Panc1 (cell line): Measurements from ENCODE around the gene LYRM1. TPM values are rescaled to one million over a fixed set of nuclear protein-coding genes. Genes with fewer than 3 reads are reported as not detected.

Experiments used
- ATAC-seq: fragments of 200-7000 bp; cut with Tn5 transposase; 2 replicates; pipeline ENCODE4 v1.9.1; 2020; ENCODE audit warnings: mild to moderate bottlenecking, moderate library complexity
- BruUV-seq: library from RNA; stranded (reverse); fragments of 400-500 nt; replicated peaks from 2 replicates; lab custom pipeline; 2021; lab: Mats Ljungman, UMichigan
- CTCF ChIA-PET: fragments of 300-600 bp; sonication (Branson Sonifier 250); formaldehyde crosslinking; loops from one replicate; lab custom pipeline; 2022; ENCODE audit warnings: antibody characterized with exemption; lab: Charles Lee
- POLR2A ChIA-PET: fragments of 300-600 bp; sonication (Branson Sonifier 250); formaldehyde crosslinking; loops from one replicate; lab custom pipeline; 2022; ENCODE audit warnings: antibody characterized with exemption; lab: Charles Lee
- DNase-seq: peaks from one replicate; pipeline ENCODE4 v3.0.0-alpha.2; 2010; ENCODE audit warnings: low read depth, low spot score
- H3K27ac ChIP-seq: 2 replicates; pipeline ENCODE4 v1.5.1; 2011; ENCODE audit warnings: mild to moderate bottlenecking, low read length, inconsistent platforms
- H3K27me3 ChIP-seq: fragments of 200-500 bp; sonication (Bioruptor generic); 2 replicates; pipeline ENCODE4 v1.6.0; 2014; ENCODE audit warnings: low read length, inconsistent platforms; ENCODE audit not compliant: control insufficient read depth, insufficient read depth
- H3K36me3 ChIP-seq: fragments of 200-500 bp; sonication (Bioruptor generic); 2 replicates; pipeline ENCODE4 v1.5.1; 2014; ENCODE audit warnings: inconsistent platforms, mild to moderate bottlenecking, low read length, moderate library complexity; ENCODE audit not compliant: control insufficient read depth, insufficient read depth
- H3K4me1 ChIP-seq: 2 replicates; pipeline ENCODE4 v1.5.1; 2011; ENCODE audit warnings: inconsistent platforms, mild to moderate bottlenecking, low read length, moderate library complexity; ENCODE audit not compliant: control insufficient read depth, insufficient read depth
- H3K4me3 ChIP-seq, 2 experiments: 2 replicates each; pipeline ENCODE4 v1.5.1; 2011 to 2012; ENCODE audit warnings: low read depth in 2 of 2, low read length in 2 of 2, mild to moderate bottlenecking in 2 of 2, inconsistent platforms in 1 of 2, moderate library complexity in 1 of 2
- H3K9me3 ChIP-seq: fragments of 200-500 bp; sonication (Bioruptor generic); 2 replicates; pipeline ENCODE4 v1.5.1; 2014; ENCODE audit warnings: low read depth, mild to moderate bottlenecking, inconsistent platforms, low read length, moderate library complexity; ENCODE audit not compliant: control insufficient read depth, insufficient read depth
- CTCF ChIP-seq: fragments of 450-650 bp; IDR thresholded peaks from 2 replicates; pipeline ENCODE4 v1.5.1; 2017; ENCODE audit warnings: mild to moderate bottlenecking
- POLR2AphosphoS5 ChIP-seq: IDR thresholded peaks from 2 replicates; pipeline ENCODE4 v1.6.1; 2012; ENCODE audit warnings: mild to moderate bottlenecking, low read depth, low read length, moderate library complexity
- REST ChIP-seq, 2 experiments: IDR thresholded peaks; 2 replicates each; pipeline ENCODE4 v1.6.1; 2011 to 2012; ENCODE audit warnings: low read depth in 2 of 2, control low read depth in 1 of 2, low read length in 1 of 2, mild to moderate bottlenecking in 1 of 2, moderate library complexity in 1 of 2; ENCODE audit not compliant: insufficient read depth in 1 of 2
- SIN3A ChIP-seq: IDR thresholded peaks from 2 replicates; pipeline ENCODE4 v1.6.1; 2012; ENCODE audit warnings: low read depth, mild to moderate bottlenecking, low read length, moderate library complexity, borderline replicate concordance; ENCODE audit not compliant: insufficient read depth
- TCF7L2 ChIP-seq: IDR thresholded peaks from 2 replicates; pipeline ENCODE4 v1.6.1; 2011; ENCODE audit warnings: mild to moderate bottlenecking, low read depth, low read length, inconsistent platforms
- in situ Hi-C: cut with HindIII; loops from 2 replicates; pipeline ENCODE4 v1.10.0; 2016; ENCODE audit warnings: low sequenced_read_pairs, low pct_unique_long_range_greater_than_20kb
- intact Hi-C: fragments of 100-400 bp; cut with micrococcal nuclease; formaldehyde crosslinking; loops from one replicate; pipeline ENCODE4 v1.10.0; 2022; ENCODE audit not compliant: unreplicated experiment
- total RNA-seq: library from RNA; stranded (reverse); gene quantifications from one replicate; pipeline ENCODE4 v1.2.1, GENCODE V29; 2021; ENCODE audit not compliant: unreplicated experiment

LYRM1 gene
- total RNA-seq, 1 experiment from 2014 or later = 30.7 TPM

- no peak for DNase-seq
- Histone ChIP-seq H3K27me3 (no peaks in the 10 kb centered on the region), H3K36me3 (no peaks in the 10 kb centered on the region; the same call in 1 of the 2 replicates), H3K4me1 (peaks cover 65% of the 10 kb centered on the region), H3K27ac (peak overlapping the region; percentile 98), H3K4me3 (no peak overlapping the region), H3K9me3 (no peaks in the 10 kb centered on the region)
- TF ChIP-seq REST (IDR thresholded peaks at IDR 0.05; ENCODE audit: insufficient read depth in 1 of 2, low read depth in 2 of 2, low read length in 1 of 2) (no peak), CTCF (no peak), SIN3A (no peak), POLR2AphosphoS5 (no peak)
- in situ Hi-C loops (no loop called here), intact Hi-C loops (no loop called here)
- no TSS peak for BruUV-seq
- ATAC-seq = no peak
- ChIA-PET CTCF (interaction anchor here (0.9 kb wide), 1 partner anchor 125 kb away, joined by 3 read pairs; no protein-coding TSS in a partner anchor), POLR2A (interaction anchor here (0.5 to 0.6 kb wide), 2 partner anchors 39 to 327 kb away, joined by 3 read pairs; no protein-coding TSS in a partner anchor)
Observed at GRCh38 chr16:20903899-20904506, 3.4 kb downstream of the LYRM1 start.

DNA sequence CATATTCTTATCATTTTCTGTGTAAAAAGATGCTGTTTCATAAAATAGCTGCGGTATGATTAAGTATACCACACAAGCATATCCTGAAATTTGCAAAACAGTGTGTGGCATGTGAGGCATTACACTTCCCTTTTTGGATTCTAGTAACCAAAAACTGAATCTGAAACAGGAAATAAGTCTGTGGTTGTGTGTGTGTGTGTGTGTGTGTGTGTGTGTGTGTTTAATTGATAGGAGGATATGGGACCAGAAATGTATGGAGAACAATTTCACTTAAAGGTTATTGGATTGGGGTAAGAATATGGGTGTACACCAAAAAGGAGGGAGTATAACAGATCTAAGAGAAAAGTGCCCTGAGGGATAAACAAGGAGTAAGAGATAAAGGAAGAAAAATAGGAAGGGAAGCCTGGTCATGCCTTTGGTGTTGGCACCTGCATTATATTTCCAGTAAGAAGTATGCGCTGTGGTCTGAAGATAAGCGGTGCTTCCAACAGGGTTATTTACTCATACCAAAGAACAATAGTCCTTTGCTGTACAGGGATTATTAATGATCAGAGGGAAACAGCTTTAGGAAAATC lies 4.0 kb downstream of the LYRM1 start:
- ChIA-PET POLR2A (interaction anchor here (0.6 to 0.7 kb wide), 2 partner anchors 23 to 327 kb away, joined by 3 to 4 read pairs; no protein-coding TSS in a partner anchor), CTCF (no interaction called here)
- intact Hi-C loops (no loop called here), in situ Hi-C loops (no loop called here)
- BruUV-seq = no TSS peak
- DNase-seq = no peak
- Histone ChIP-seq H3K36me3 (no peaks in the 10 kb centered on the region; the same call in 1 of the 2 replicates), H3K4me1 (peaks cover 61% of the 10 kb centered on the region), H3K27me3 (no peaks in the 10 kb centered on the region), H3K4me3 (no peak overlapping the region), H3K9me3 (no peaks in the 10 kb centered on the region), H3K27ac (peak overlapping the region; percentile 98)
- ATAC-seq = peak; percentile 27
- TF ChIP-seq CTCF = no peak
- TF ChIP-seq REST (IDR thresholded peaks at IDR 0.05; ENCODE audit: insufficient read depth in 1 of 2, low read depth in 2 of 2, low read length in 1 of 2) = no peak
- TF ChIP-seq POLR2AphosphoS5 = peak; percentile 65; the same call in 1 of the 2 replicates
- TF ChIP-seq TCF7L2 = peak; percentile 99
- no peak for TF ChIP-seq SIN3A
